Activated CD4-positive, CD25-positive, alpha-beta regulatory T cell (primary cell): ENCODE data around the gene LEMD1.

Experiments used
- DNase-seq, 4 experiments: peaks; one replicate each; lab custom pipeline; 2025; lab: John Stamatoyannopoulos, UW

Gene LEMD1

GRCh38 chr1:205354259-205355074, 67.4 kb downstream of the LEMD1 start:
- peak; percentile 20 to 47 (median 40) for DNase-seq

GRCh38 chr1:205353612-205354011, 68.2 kb downstream of the LEMD1 start:
- DNase-seq = no peak

GRCh38 chr1:205353191-205353590, 68.7 kb downstream of the LEMD1 start:
- DNase-seq = no peak

GRCh38 chr1:205351984-205352713, 69.7 kb downstream of the LEMD1 start:
- DNase-seq = no peak

- DNase-seq = no peak
Observed at GRCh38 chr1:205350691-205351141, 71.1 kb downstream of the LEMD1 start.

GRCh38 chr1:205350124-205350523, 71.7 kb downstream of the LEMD1 start:
- DNase-seq = no peak

GRCh38 chr1:205348554-205349487, 73.0 kb downstream of the LEMD1 start:
- no peak for DNase-seq

GRCh38 chr1:205346956-205347574, 74.8 kb downstream of the LEMD1 start:
- no peak for DNase-seq

- DNase-seq = no peak
Observed at GRCh38 chr1:205345761-205346160, 76.1 kb downstream of the LEMD1 start.

- DNase-seq = peak in 2 of 4 experiments; percentile 11 to 13
Observed at GRCh38 chr1:205344066-205344928, 77.6 kb downstream of the LEMD1 start.

- no peak for DNase-seq
Observed at GRCh38 chr1:205343431-205344065, 78.3 kb downstream of the LEMD1 start.

- DNase-seq = no peak
Observed at GRCh38 chr1:205342986-205343385, 78.9 kb downstream of the LEMD1 start.

GRCh38 chr1:205340676-205341075, 81.2 kb downstream of the LEMD1 start:
- DNase-seq = no peak

GRCh38 chr1:205339717-205340116, 82.1 kb downstream of the LEMD1 start:
- DNase-seq = no peak

GRCh38 chr1:205339197-205339702, 82.6 kb downstream of the LEMD1 start:
- DNase-seq = no peak

GRCh38 chr1:205338011-205338410, 83.8 kb downstream of the LEMD1 start:
- DNase-seq = no peak

- no peak for DNase-seq
Observed at GRCh38 chr1:205337481-205337880, 84.4 kb downstream of the LEMD1 start.

- peak; percentile 53 to 67 (median 64) for DNase-seq
Observed at GRCh38 chr1:205335692-205336091, 86.2 kb downstream of the LEMD1 start.

- DNase-seq = no peak
Observed at GRCh38 chr1:205332015-205332791, 89.7 kb downstream of the LEMD1 start.
